Measurements from ENCODE around the gene IL17REL.
"Not testable (repeated sequence)": the region's sequence is repeated elsewhere in the genome, so short reads cannot be mapped to it uniquely, and the experiment has no call there.

Gene IL17REL

GRCh38 chr22:49995361-49996118, 17.0 kb downstream of the IL17REL start:
- no peak for DNase-seq (ENCODE audit: low read depth, low spot score)
- no peak overlapping the region for H3K4me3 ChIP-seq (ENCODE audit: low read length)

DNA sequence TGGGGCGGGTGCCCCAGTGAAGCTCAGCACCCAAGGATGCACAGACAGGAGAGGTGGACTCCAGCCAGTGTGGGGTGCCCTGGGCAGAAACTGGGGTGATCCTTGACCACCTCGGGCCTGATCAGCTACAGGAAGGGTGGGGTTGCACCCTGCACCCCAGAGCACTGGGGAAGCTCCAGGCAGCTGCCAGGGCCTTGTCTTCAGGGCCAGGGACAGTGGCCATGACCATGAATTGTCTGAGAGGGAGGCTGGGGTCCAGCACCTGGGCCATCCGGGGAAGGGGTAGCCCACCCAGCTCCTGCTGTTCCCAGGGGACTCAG, 17.6 kb downstream of the IL17REL start:
- no peak overlapping the region for H3K4me3 ChIP-seq (ENCODE audit: low read length)
- DNase-seq (ENCODE audit: low read depth, low spot score) = no peak

- no peak for DNase-seq (ENCODE audit: low read depth, low spot score)
- no peak overlapping the region for H3K4me3 ChIP-seq (ENCODE audit: low read length)
Observed at GRCh38 chr22:49994361-49995040, 18.1 kb downstream of the IL17REL start.

DNA sequence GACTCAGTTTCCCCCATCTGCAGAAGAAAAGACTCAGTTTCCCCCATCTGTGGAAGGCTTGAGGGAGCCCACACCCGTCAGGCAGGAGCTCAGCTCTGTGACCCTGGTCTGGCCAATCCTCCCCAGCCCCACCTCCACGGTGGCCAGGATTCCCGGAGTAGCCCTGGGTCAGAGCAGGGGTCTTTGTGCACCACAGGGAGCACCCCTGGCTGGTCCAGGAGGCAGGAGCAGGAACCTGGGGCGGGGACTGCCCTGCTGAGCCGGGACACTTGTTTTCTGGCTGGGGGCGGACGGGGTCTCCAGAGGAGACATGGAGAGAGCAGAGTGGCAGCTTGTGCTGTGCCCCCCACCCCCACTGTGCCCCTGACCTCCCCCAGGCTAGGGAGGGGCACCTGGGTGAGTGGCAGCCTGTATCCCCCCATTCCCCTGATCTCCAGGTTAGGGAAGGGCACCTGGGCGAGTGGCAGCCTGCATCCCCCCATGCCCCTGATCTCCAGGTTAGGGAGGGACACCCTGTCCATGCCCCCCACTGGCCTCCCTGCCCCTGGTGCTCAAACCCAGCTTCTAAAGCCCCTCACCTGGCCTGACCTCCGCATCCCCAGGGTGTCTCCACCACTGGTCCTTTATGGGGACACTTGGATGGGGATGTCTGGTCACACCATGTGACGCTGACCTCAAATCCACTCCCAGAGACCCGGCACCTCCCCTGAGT, 18.8 kb downstream of the IL17REL start:
- H3K4me3 ChIP-seq (ENCODE audit: low read length) = no peak overlapping the region
- DNase-seq (ENCODE audit: low read depth, low spot score) = no peak

DNA sequence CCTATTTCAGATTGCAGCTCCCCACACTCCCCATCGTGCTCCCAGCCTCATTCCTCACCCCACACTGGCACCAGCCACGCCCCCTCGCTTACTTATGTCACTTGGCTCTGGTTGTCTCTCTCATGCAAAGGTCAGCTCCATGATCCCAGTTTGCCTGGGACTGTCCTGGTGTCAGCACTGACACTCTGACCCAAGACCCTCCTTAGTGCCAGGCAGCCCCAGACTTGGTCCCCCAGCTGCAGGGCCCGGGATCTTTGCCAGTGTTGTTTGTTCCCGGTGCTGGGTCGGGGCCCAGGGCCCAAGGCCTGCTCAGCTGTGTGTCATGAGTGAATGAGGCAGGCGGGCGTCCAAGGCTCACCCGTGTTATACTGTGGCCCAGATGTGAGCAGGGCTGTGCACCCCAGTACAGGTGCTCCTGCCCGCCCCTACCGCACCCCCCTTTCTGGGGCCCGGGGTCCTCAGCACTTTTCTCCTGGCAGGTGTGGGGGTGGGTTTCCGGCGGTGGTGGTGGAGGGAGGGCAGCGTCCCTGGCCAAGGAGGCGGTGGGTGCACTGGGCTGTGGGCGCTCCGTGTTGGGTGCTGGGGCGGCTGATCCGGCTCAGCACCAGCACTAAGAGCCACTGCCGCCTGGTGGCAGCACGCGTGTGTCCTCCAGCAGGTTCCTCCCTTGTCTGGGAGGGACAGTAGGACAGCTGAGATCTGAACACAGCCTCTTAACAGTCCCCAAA, 19.5 kb downstream of the IL17REL start:
- no peak for DNase-seq (ENCODE audit: low read depth, low spot score)

DNA sequence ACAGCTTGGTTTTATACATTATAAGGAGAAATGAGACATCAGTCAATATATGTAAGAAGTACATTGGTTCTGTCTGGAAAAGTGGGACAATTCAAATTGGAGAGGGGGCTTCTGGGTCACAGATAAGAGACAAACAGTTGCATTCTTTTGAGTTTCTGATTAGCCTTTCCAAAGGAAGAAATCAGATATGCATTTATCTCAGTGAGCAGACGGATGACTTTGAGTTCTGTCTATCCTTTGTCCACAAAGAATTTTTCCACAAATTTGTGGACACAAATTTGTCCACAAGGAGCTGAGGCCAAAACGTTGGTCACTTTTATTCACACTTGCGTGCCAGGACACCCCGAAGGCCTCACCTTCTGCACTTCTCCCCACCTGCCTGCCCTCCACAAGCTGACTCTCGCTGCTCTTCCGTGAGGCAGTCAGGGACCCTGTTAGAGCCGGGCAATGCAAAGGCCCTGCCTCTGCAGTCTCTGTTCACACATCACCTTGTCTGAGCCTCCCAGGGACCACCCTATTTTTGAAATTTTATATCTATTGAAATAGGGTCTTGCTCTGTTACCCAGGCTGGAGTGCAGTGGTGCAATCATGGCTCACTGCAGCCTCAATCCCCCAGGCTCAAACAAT, 20.5 kb downstream of the IL17REL start:
- no peak for DNase-seq (ENCODE audit: low read depth, low spot score)
- no peak overlapping the region for H3K4me3 ChIP-seq (ENCODE audit: low read length)

More for the DNA sequence above, 19.5 kb downstream of the IL17REL start:
- H3K4me3 ChIP-seq (ENCODE audit: low read length) = no peak overlapping the region

DNA sequence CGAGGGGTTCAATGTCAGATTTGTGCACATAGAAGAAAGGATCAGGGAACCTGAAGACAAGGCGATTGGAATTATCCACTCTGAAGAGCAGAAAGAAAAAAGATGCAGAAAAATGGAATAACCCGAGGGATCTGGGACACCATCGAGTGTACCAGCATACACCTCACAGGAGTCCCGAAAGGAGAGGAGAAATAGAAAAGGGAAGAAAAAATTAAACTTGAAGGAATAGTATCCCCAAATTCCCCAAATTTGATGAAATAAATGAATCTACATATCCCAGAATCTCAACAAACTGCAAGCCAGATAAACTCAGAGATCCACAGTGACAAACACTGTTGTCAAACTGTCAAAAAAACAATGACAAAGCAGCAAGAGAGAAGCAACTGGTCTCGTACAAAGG, 21.4 kb downstream of the IL17REL start:
- DNase-seq (ENCODE audit: low read depth, low spot score) = no peak
- no peak overlapping the region for H3K4me3 ChIP-seq (ENCODE audit: low read length)

GRCh38 chr22:49989826-49990225, 22.7 kb downstream of the IL17REL start:
- not testable (repeated sequence) for H3K4me3 ChIP-seq (ENCODE audit: low read length); DNase-seq (ENCODE audit: low read depth, low spot score)

DNA sequence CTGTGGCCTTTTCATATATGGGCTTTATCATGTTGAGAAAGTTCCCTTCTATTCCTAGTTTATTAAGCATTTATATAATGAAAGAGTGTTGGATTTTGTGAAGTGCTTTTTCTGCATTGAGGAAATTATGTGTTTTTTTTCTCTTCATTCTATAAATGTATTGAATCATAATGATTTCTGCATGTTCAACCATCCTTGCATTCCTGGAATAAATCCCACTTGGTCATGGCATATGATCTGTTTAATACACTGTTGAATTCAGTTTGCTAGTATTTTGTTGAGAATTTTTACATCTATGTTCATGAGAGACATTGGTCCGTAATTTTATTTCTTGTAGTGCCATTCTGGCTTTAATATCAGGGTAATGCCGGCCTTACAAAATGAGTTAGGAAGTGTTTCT, 26.2 kb downstream of the IL17REL start:
- no peak for DNase-seq (ENCODE audit: low read depth, low spot score)

DNA sequence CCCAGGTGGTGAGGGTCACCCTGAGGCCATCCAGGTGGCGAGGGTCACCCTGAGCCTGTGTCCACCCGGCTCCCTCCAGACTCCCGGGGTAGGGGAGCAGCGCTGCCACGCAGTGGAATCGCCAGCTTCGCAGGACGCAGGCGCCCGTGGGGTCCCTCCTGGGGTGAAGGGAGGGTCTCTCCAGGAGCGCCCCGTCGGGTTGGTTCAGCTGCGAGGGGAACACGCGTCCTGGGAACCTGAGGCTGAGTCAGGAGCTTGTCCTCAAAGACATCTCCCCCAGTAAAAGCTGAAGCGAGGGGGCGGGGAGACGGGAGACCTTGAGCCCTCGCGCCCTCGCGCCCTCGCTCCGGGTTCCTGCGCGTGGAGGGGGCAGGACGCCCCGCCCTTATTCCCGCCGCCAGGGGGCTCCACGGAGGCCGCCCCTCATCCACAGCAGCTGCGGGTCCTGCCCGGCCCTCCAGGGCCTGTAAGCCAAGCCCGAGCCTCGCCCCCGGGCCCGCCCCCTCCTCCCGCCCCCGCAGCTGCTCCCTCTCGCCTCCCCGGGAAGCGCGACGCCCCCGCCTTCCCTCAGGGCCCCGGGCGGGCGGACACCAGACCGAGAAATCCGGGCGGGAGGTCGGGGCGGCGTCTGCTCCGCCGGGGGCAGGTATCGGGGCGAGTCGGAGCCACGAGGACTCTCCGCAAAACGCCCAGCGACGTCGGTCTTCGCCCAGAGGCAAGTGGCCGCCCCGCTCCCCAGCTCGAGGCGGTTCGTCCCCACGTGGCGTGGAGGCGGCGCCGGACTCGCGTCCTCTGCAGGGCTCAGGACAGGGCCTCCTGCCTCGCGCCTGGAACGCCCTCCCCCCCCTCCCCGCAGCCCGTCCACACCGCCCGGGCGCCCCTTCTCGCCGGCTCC, 29.2 kb downstream of the IL17REL start:
- H3K4me3 ChIP-seq (ENCODE audit: low read length) = no peak overlapping the region
- DNase-seq (ENCODE audit: low read depth, low spot score) = no peak

More for the DNA sequence above, 26.2 kb downstream of the IL17REL start:
- H3K4me3 ChIP-seq (ENCODE audit: low read length) = no peak overlapping the region

DNA sequence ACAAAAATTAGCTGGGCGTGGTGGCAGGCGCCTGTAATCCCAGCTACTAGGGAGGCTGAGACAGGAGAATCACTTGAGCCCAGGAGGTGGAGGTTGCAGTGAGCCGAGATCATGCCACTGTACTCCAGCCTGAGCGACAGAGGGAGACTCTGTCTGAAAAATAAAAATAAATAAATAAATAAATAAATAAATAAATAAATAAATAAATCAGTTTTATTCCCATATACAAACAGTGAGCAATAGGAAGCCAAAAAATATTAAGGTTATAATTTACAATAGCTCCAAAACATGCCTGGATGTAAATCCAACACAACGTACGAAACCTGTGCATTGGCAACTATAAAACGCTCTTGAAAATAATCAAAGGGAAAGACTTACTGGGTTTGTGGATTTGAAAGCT, 30.8 kb downstream of the IL17REL start:
- not testable (repeated sequence) for DNase-seq (ENCODE audit: low read depth, low spot score); H3K4me3 ChIP-seq (ENCODE audit: low read length)

GRCh38 chr22:49979587-49980264, 32.8 kb downstream of the IL17REL start:
- H3K4me3 ChIP-seq (ENCODE audit: low read length) = no peak overlapping the region
- no peak for DNase-seq (ENCODE audit: low read depth, low spot score)

DNA sequence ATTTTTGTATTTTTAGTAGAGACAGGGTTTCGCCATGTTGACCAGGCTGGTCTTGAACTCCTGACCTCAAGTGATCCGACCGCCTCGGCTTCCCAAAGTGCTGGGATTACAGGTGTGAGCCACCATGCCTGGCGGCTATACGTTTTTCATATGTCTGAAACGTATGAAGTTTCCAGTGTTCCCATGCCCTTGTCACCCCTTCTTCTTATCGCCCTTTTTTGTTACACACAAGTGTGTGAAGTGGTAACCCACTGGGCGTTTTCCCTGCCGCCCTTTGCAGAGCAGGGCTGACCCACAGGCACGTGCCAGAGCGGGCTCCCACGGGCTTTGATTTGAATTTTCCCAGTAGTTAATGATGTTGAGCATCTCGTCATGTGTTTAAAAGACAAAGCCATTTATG, 35.0 kb downstream of the IL17REL start:
- DNase-seq (ENCODE audit: low read depth, low spot score) = no peak
- no peak overlapping the region for H3K4me3 ChIP-seq (ENCODE audit: low read length)

- DNase-seq (ENCODE audit: low read depth, low spot score) = no peak
- H3K4me3 ChIP-seq (ENCODE audit: low read length) = no peak overlapping the region
Observed at GRCh38 chr22:49976439-49977175, 36.0 kb downstream of the IL17REL start.

DNA sequence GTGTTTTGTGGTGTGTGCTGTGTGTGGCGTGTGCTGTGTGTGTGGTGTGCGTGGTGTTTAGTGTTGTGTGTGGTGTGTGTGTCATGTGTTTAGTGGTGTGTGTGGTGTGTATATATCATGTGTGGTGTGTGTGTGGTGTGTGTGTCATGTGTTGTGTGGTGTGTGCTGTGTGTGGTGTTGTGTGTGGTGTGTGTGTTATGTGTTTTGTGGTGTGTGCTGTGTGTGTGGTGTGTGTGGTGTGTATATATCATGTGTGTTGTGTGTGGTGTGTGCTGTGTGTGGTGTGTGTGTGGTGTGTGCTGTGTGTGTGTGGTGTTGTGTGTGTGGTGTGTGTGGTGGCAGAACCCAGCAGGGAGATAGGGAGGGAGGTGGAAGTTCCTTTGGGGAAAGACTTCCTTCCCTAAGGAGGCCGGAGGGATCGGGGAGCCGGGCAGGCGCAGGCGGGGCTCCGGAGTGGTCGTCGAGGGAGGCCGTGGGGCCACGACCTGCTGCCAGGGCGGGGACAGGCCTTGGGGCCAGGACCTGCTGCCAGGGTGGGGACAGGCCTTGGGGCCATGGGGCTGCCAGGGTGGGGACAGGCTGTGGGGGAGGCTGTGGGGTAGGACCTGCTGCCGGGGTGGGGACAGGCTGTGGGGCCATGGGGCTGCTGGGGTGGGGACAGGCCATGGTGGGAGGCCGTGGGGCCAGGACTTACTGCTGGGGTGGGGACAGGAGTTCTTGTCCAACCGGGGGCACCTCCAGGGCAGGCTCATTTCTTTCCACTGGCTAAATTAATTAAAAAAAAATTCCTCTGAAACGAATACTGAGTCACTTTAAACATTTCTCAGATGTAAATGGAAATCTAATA, 36.8 kb downstream of the IL17REL start:
- DNase-seq (ENCODE audit: low read depth, low spot score) = no peak
- H3K4me3 ChIP-seq (ENCODE audit: low read length) = no peak overlapping the region

Measured in Jurkat, Clone E6-1 (cell line).